Measurements from ENCODE around the gene RGS12. TPM values are rescaled to one million over a fixed set of nuclear protein-coding genes. Genes with fewer than 3 reads are reported as not detected.

Gene RGS12
- total and polyA plus RNA-seq, 2 of the 13 experiments (the other 11 are each of a cell fraction or from before 2014, with no cell fraction given): 21.0 to 27.7 TPM

GRCh38 chr4:3291969-3292570 lies 751 bp upstream of the RGS12 start (continued):
- TF ChIP-seq, protein P1, sequence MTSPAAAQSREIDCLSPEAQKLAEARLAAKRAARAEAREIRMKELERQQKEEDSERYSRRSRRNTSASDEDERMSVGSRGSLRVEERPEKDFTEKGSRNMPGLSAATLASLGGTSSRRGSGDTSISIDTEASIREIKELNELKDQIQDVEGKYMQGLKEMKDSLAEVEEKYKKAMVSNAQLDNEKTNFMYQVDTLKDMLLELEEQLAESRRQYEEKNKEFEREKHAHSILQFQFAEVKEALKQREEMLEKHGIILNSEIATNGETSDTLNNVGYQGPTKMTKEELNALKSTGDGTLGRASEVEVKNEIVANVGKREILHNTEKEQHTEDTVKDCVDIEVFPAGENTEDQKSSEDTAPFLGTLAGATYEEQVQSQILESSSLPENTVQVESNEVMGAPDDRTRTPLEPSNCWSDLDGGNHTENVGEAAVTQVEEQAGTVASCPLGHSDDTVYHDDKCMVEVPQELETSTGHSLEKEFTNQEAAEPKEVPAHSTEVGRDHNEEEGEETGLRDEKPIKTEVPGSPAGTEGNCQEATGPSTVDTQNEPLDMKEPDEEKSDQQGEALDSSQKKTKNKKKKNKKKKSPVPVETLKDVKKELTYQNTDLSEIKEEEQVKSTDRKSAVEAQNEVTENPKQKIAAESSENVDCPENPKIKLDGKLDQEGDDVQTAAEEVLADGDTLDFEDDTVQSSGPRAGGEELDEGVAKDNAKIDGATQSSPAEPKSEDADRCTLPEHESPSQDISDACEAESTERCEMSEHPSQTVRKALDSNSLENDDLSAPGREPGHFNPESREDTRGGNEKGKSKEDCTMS (CRISPR knock-in tag; conservative IDR thresholded peaks at IDR 0.05): no peak
- TF ChIP-seq SAFB2 (CRISPR knock-in tag; IDR thresholded peaks at IDR 0.05; ENCODE audit: borderline replicate concordance, low read depth) (no peak), ZNF292 (CRISPR knock-in tag; IDR thresholded peaks at IDR 0.05; ENCODE audit: borderline replicate concordance, low read depth) (no peak), ZMAT3 (CRISPR knock-in tag; conservative IDR thresholded peaks at IDR 0.05) (no peak), KMT2A (CRISPR knock-in tag; IDR thresholded peaks at IDR 0.05) (0 out of 2 replicates have a peak, but pooled peaks have one; percentile 6), ZNF572 (CRISPR knock-in tag; IDR thresholded peaks at IDR 0.05) (no peak), ZNF234 (CRISPR knock-in tag; conservative IDR thresholded peaks at IDR 0.05) (0 out of 2 replicates have a peak, but pooled peaks have one; percentile 51), ARHGAP35 (CRISPR knock-in tag; IDR thresholded peaks at IDR 0.05; ENCODE audit: borderline replicate concordance) (no peak), ATM (IDR thresholded peaks at IDR 0.05; ENCODE audit: borderline replicate concordance) (no peak), ZBTB42 (CRISPR knock-in tag; IDR thresholded peaks at IDR 0.05) (0 out of 2 replicates have a peak, but pooled peaks have one; percentile 75), CAMTA2 (CRISPR knock-in tag; IDR thresholded peaks at IDR 0.05; ENCODE audit: borderline replicate concordance) (peak; percentile 61), NAIF1 (CRISPR knock-in tag; IDR thresholded peaks at IDR 0.05; ENCODE audit: borderline replicate concordance) (no peak), ZNF879 (CRISPR knock-in tag; IDR thresholded peaks at IDR 0.05) (peak; percentile 12; the same call in 1 of the 2 replicates), ZNF251 (CRISPR knock-in tag; IDR thresholded peaks at IDR 0.05) (no peak)
- TF ChIP-seq, protein P2, sequence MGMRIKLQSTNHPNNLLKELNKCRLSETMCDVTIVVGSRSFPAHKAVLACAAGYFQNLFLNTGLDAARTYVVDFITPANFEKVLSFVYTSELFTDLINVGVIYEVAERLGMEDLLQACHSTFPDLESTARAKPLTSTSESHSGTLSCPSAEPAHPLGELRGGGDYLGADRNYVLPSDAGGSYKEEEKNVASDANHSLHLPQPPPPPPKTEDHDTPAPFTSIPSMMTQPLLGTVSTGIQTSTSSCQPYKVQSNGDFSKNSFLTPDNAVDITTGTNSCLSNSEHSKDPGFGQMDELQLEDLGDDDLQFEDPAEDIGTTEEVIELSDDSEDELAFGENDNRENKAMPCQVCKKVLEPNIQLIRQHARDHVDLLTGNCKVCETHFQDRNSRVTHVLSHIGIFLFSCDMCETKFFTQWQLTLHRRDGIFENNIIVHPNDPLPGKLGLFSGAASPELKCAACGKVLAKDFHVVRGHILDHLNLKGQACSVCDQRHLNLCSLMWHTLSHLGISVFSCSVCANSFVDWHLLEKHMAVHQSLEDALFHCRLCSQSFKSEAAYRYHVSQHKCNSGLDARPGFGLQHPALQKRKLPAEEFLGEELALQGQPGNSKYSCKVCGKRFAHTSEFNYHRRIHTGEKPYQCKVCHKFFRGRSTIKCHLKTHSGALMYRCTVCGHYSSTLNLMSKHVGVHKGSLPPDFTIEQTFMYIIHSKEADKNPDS (CRISPR knock-in tag; IDR thresholded peaks at IDR 0.05): peak; percentile 82; the same call in 1 of the 2 replicates
- TF ChIP-seq, protein P3, sequence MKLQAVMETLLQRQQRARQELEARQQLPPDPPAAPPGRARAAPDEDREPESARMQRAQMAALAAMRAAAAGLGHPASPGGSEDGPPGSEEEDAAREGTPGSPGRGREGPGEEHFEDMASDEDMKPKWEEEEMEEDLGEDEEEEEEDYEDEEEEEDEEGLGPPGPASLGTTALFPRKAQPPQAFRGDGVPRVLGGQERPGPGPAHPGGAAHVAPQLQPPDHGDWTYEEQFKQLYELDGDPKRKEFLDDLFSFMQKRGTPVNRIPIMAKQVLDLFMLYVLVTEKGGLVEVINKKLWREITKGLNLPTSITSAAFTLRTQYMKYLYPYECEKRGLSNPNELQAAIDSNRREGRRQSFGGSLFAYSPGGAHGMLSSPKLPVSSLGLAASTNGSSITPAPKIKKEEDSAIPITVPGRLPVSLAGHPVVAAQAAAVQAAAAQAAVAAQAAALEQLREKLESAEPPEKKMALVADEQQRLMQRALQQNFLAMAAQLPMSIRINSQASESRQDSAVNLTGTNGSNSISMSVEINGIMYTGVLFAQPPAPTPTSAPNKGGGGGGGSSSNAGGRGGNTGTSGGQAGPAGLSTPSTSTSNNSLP (IDR thresholded peaks at IDR 0.05; ENCODE audit: low read depth, low read length): no peak
- TF ChIP-seq, protein P4, sequence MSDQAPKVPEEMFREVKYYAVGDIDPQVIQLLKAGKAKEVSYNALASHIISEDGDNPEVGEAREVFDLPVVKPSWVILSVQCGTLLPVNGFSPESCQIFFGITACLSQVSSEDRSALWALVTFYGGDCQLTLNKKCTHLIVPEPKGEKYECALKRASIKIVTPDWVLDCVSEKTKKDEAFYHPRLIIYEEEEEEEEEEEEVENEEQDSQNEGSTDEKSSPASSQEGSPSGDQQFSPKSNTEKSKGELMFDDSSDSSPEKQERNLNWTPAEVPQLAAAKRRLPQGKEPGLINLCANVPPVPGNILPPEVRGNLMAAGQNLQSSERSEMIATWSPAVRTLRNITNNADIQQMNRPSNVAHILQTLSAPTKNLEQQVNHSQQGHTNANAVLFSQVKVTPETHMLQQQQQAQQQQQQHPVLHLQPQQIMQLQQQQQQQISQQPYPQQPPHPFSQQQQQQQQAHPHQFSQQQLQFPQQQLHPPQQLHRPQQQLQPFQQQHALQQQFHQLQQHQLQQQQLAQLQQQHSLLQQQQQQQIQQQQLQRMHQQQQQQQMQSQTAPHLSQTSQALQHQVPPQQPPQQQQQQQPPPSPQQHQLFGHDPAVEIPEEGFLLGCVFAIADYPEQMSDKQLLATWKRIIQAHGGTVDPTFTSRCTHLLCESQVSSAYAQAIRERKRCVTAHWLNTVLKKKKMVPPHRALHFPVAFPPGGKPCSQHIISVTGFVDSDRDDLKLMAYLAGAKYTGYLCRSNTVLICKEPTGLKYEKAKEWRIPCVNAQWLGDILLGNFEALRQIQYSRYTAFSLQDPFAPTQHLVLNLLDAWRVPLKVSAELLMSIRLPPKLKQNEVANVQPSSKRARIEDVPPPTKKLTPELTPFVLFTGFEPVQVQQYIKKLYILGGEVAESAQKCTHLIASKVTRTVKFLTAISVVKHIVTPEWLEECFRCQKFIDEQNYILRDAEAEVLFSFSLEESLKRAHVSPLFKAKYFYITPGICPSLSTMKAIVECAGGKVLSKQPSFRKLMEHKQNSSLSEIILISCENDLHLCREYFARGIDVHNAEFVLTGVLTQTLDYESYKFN (CRISPR knock-in tag; conservative IDR thresholded peaks at IDR 0.05): peak; percentile 34

Measured in HepG2 (cell line).